GM19438 (cell line): ENCODE measurements around the gene CGB8.

Experiments
- ATAC-seq: cut with Tn5 transposase; IDR thresholded peaks from one replicate; pipeline ENCODE4 v1.9.1; 2021; ENCODE audit warnings: low read depth; ENCODE audit not compliant: unreplicated experiment

The CGB8 gene

DNA sequence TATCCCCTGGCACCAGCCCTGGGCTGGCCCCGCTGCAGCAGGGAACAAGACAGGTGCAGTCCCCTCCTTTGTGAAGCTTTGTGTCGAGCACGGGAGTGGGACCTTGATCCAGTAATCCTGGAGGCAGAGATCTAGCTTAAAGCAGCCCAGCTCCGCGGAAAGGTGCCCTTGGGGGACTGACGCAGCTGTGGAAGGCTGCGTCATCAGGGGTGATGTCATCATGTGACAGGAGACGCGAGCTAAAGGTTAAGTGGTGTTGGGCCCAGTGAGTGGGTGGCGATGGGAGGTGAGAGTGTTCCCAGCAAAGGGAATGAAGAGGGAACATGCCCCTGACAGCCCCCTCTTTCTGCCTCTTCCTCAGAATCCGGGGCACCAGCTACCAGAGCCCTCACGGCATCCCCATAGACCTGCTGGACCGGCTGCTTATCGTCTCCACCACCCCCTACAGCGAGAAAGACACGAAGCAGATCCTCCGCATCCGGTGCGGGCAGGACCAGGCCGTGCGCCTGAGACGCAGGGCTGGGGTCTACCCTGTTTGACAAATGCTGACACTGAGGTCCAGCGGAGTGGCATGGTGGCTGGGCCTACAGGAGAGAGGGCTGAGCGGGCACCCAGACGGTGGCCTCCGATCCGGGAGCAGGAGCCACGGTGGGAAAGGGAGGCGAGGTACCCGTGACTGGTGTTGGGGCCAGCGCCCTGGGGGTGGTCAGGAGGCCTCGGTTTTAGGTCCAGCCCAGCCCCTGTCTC, 34.6 kb downstream of the CGB8 start:
- no peak for ATAC-seq

DNA sequence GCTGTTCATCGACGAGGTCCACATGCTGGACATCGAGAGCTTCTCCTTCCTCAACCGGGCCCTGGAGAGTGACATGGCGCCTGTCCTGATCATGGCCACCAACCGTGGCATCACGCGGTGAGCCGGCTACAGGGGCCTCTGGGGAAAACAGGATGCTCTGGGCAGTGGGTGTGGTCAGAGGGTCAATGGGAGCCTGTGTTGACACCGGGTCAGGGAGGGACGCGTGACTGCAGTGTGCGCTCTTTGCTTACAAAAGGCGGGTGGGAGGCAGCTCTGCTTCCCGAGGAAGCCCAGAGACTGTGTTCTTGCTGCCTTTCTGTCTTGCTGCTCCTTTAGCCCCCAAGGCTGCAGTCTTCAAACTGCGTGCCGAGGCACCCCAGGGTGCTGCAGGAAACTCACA, 37.7 kb downstream of the CGB8 start:
- no peak for ATAC-seq

DNA sequence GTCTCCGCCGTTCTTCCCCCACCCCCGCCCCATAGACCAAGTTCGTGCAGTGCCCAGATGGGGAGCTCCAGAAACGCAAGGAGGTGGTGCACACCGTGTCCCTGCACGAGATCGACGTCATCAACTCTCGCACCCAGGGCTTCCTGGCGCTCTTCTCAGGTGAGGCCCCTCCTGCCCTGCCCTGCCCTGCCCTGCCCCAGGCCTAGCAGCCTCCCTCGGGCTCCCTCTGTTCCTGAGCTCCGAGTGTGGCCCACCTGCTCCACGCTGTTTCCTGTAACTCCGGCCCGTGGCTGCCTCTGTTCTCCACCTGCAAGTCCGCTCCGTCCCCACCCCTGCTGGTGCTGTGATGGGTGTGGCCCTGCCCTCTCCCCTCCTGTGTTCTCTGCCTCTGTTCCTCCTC, 38.5 kb downstream of the CGB8 start:
- no peak for ATAC-seq

DNA sequence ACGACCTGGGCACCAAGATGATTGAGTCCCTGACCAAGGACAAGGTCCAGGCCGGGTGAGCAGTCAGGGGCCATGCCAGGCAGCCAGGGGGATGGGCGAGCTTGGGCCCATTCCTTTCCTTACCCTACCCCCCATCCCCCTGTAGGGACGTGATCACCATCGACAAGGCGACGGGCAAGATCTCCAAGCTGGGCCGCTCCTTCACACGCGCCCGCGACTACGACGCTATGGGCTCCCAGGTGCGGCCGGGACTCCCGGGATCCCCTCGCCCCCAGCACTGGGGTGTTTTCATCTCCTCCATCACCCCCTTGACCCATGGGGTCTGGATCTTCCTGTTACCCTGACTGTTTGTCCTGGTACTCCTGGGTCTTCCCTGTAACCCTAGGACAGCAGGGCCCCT, 39.1 kb downstream of the CGB8 start:
- no peak for ATAC-seq

DNA sequence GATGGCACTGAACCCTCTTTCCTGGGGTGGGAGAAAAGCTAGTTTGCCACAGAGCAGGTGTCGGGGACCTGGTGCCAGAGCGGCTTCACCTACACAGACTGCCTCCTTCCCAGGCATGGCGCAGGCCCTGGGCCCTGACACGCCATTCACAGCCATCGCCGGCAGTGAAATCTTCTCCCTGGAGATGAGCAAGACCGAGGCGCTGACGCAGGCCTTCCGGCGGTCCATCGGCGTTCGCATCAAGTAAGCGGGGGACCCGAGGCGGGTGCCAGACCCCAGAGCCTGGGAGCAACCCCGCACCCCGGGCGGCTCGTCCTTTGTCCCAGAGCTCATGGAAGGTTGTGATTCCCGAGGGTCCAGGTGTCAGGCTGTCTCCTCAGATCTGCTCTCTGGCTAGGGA, 42.0 kb downstream of the CGB8 start:
- no peak for ATAC-seq

DNA sequence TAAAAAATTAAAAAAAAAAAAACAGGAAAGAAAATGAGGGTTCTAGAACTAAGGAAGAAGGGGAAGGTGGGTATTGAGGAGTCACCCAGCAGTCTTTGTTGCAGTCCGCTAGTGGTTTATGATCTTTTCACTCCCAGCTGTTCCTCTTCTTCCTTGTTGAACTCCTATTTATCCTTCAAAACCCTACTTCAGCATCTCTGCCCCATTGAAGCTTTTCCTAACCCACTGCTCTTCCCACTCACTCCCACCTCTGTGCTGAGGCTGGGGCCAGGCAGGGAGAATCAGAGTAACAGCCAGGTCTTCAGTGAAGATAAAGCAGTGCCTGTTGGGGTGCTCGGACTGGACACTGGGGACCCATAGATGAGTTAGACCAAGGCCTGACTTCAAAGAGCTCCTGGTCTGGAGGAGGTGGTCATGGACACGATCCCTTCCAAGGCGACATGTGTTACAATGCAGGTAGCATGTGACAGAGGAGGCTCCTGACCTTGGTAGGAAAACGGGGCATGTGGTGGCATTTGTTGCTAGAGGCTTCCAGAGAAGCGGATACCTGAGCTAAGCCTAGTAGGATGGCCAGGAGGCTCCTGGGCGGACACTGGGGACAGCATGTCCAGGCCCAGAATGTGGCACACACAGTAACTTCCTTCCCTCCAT, 43.8 kb downstream of the CGB8 start:
- no peak for ATAC-seq

DNA sequence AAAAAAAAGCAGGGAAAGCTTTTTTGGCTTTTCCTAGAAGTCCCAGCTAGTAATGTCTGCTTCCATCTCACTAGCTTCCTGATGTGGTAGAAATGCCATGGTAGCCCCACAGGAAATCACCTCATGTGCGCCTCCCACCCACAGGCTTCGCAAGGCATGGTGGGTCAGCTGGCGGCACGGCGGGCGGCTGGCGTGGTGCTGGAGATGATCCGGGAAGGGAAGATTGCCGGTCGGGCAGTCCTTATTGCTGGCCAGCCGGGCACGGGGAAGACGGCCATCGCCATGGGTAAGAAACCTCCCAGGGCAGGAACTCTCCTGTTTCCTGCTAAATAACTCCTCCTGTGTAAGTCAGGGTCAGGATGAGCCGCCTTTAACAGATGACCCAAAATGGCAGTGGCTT, 44.8 kb downstream of the CGB8 start:
- ATAC-seq, result no peak

DNA sequence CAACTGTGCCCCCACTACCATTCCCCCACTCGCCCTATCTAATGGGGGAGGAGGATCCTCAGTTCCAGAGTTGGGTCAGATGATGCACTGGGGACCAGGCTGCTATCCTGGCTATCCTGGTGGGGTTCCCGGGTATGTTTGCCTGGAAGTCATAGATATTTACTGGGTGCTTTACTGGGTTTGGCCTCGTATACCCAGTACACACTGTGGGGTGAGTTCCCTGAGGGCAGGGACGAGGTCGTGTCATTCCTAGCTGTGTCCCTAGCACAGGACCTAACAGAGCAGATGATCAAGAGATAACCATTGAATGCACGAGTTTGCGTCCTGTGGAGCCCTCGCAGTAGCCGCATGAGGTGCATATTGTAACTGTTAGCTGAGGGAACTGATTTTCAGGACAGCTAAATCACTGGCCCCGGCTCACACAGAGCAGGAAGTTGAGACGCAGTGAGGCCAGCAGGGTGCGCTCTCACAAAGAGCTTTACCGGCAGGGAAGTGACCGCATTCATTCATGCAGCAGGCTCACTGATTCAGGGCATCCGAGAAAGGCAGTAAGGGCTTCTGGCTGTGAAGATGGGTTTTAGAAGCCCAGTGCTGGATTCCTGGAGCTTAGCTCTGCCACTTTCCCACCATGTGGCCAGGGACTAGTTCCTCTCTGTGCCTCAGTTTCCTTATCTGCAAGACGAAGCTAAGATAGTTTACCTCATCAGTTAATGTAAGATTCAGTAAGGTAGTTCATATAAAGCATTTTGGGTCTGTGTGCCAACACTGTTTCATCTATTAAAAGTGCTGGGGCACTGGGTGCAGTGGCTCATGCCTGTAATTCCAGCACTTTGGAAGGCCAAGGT, 49.2 kb downstream of the CGB8 start:
- no peak for ATAC-seq

DNA sequence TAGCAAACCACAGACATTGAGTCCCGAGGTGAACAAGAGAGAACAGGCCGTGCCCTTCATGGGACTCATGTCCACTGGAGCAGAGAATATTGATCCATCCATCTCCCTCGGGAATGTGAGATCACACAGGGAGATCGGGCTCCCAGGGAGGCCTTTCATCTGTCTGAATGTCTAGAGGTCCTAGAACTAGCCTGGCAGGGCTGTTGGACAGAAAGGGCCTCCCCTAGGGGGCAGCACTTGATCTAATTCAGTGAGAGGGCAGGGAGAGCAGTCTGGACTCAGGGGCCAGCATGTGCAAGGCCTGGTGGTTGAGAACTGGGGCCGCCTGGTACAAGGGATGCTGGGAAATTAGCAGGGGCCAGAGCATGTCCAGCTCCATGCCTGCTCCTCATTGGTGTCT, 50.9 kb downstream of the CGB8 start:
- no peak for ATAC-seq
